ENCODE data around the gene CXCL16.
A peak's percentile ranks its signal among the peaks of the same experiment; 100 is the strongest.
"Not testable (repeated sequence)": the region's sequence is repeated elsewhere in the genome, so short reads cannot be mapped to it uniquely, and the experiment has no call there.

CXCL16 gene

GRCh38 chr17:4701116-4701515 lies 38.6 kb downstream of the CXCL16 start:
- peaks cover 54% of the 10 kb centered on the region for H3K4me1 Mint-ChIP-seq
- ATAC-seq (no peak), DNase-seq (ENCODE audit: low spot score in 2 of 2) (no peak)
- peak overlapping the region; percentile 83 for H3K4me3 Mint-ChIP-seq
- peaks cover 58% of the 10 kb centered on the region for H3K36me3 Mint-ChIP-seq
- peak overlapping the region; percentile 58 for H3K27ac Mint-ChIP-seq
- no peaks in the 10 kb centered on the region for H3K9me3 Mint-ChIP-seq

- peaks cover 69% of the 10 kb centered on the region for H3K36me3 Mint-ChIP-seq
- H3K4me3 Mint-ChIP-seq; ATAC-seq; H3K27ac Mint-ChIP-seq; DNase-seq (ENCODE audit: low spot score in 2 of 2); H3K9me3 Mint-ChIP-seq: not testable (repeated sequence)
- peaks cover 48% of the 10 kb centered on the region for H3K4me1 Mint-ChIP-seq
Measured at GRCh38 chr17:4699401-4700056, 40.2 kb downstream of the CXCL16 start.

- ATAC-seq = peak; percentile 99
- DNase-seq (ENCODE audit: low spot score in 2 of 2) = no peak
- peak overlapping the region; percentile 62 for H3K4me3 Mint-ChIP-seq
Measured at GRCh38 chr17:4696437-4696805, 43.3 kb downstream of the CXCL16 start.

GRCh38 chr17:4693416-4693815 lies 46.3 kb downstream of the CXCL16 start:
- Mint-ChIP-seq H3K36me3 (peaks cover 93% of the 10 kb centered on the region), H3K9me3 (no peaks in the 10 kb centered on the region), H3K27ac (no peak overlapping the region), H3K4me3 (no peak overlapping the region), H3K4me1 (peaks cover 66% of the 10 kb centered on the region)
- no peak for DNase-seq (ENCODE audit: low spot score in 2 of 2)
- no peak for ATAC-seq

More at GRCh38 chr17:4696437-4696805, 43.3 kb downstream of the CXCL16 start:
- Mint-ChIP-seq H3K27ac (peak overlapping the region; percentile 90), H3K36me3 (peaks cover 81% of the 10 kb centered on the region), H3K4me1 (peaks cover 45% of the 10 kb centered on the region), H3K9me3 (no peaks in the 10 kb centered on the region)

GRCh38 chr17:4691686-4692085 lies 48.0 kb downstream of the CXCL16 start:
- Mint-ChIP-seq H3K4me1 (peaks cover 57% of the 10 kb centered on the region), H3K4me3 (no peak overlapping the region), H3K9me3 (no peaks in the 10 kb centered on the region), H3K36me3 (peaks cover 94% of the 10 kb centered on the region), H3K27ac (peak overlapping the region; percentile 7)
- no peak for ATAC-seq
- no peak for DNase-seq (ENCODE audit: low spot score in 2 of 2)

- no peaks in the 10 kb centered on the region for H3K9me3 Mint-ChIP-seq
- H3K27ac Mint-ChIP-seq = peak overlapping the region; percentile 7
- peaks cover 55% of the 10 kb centered on the region for H3K4me1 Mint-ChIP-seq
- H3K36me3 Mint-ChIP-seq = peaks cover 94% of the 10 kb centered on the region
- H3K4me3 Mint-ChIP-seq = no peak overlapping the region
- DNase-seq (ENCODE audit: low spot score in 2 of 2) = no peak
- no peak for ATAC-seq
Measured at GRCh38 chr17:4690745-4691144, 49.0 kb downstream of the CXCL16 start.

- H3K4me3 Mint-ChIP-seq; DNase-seq (ENCODE audit: low spot score in 2 of 2); ATAC-seq; H3K9me3 Mint-ChIP-seq; H3K27ac Mint-ChIP-seq: not testable (repeated sequence)
- H3K4me1 Mint-ChIP-seq = peaks cover 59% of the 10 kb centered on the region
- peaks cover 94% of the 10 kb centered on the region for H3K36me3 Mint-ChIP-seq
Measured at GRCh38 chr17:4689872-4690271, 49.9 kb downstream of the CXCL16 start.

GRCh38 chr17:4683739-4684138 lies 56.0 kb downstream of the CXCL16 start:
- not testable (repeated sequence) for H3K27ac Mint-ChIP-seq; H3K9me3 Mint-ChIP-seq; H3K4me3 Mint-ChIP-seq; DNase-seq (ENCODE audit: low spot score in 2 of 2); ATAC-seq
- peaks cover 100% of the 10 kb centered on the region for H3K36me3 Mint-ChIP-seq
- peaks cover 31% of the 10 kb centered on the region for H3K4me1 Mint-ChIP-seq
